Measurements from ENCODE around the gene ARHGDIA. TPM values are rescaled to one million over a fixed set of nuclear protein-coding genes. Genes with fewer than 3 reads are reported as not detected.

Gene ARHGDIA
- total RNA-seq, 2 experiments from 2014 or later = 693 to 725 TPM

GRCh38 chr17:81902653-81903414 is 31.7 kb upstream of the ARHGDIA start:
- ATAC-seq (peak; percentile 43), DNase-seq (no peak)
- Mint-ChIP-seq H3K9me3 (ENCODE audit: low read depth) (no peaks in the 10 kb centered on the region), H3K4me1 (peaks cover 4% of the 10 kb centered on the region), H3K36me3 (peaks cover 10% of the 10 kb centered on the region), H3K4me3 (no peak overlapping the region), H3K27ac (no peak overlapping the region), H3K27me3 (peaks cover 10% of the 10 kb centered on the region)
- CTCF ChIA-PET = interaction anchor here (1.4 kb wide), 1 partner anchor 11 kb away, joined by 5 read pairs; the partner anchor contains the start of gene ANAPC11

GRCh38 chr17:81902023-81902652 is 31.0 kb upstream of the ARHGDIA start, which contains the start of gene NPB:
TSS of gene NPB (plus strand) at chr17:81902238. CDS start at chr17:81902278, 40 bp downstream.
- Mint-ChIP-seq H3K4me3 (no peak within 1 kb of the TSS), H3K27me3 (peaks cover 10% of the 10 kb centered on the region), H3K4me1 (peaks cover 4% of the 10 kb centered on the region), H3K36me3 (peaks cover 10% of the 10 kb centered on the region), H3K27ac (no peak within 1 kb of the TSS), H3K9me3 (ENCODE audit: low read depth) (no peaks in the 10 kb centered on the region)
- DNase-seq = no peak
- CTCF ChIA-PET = interaction anchor here (1.4 kb wide), 1 partner anchor 10 kb away, joined by 5 read pairs; the partner anchor contains the start of gene ANAPC11
- peak; percentile 59 for ATAC-seq

GRCh38 chr17:81901167-81902022 is 30.3 kb upstream of the ARHGDIA start:
- DNase-seq (no peak), ATAC-seq (peak; percentile 11)
- CTCF ChIA-PET = no interaction called here
- Mint-ChIP-seq H3K27ac (no peak overlapping the region), H3K4me1 (peaks cover 4% of the 10 kb centered on the region), H3K27me3 (peaks cover 10% of the 10 kb centered on the region), H3K9me3 (ENCODE audit: low read depth) (no peaks in the 10 kb centered on the region), H3K36me3 (peaks cover 10% of the 10 kb centered on the region), H3K4me3 (no peak overlapping the region)

GRCh38 chr17:81900181-81900820 is 29.2 kb upstream of the ARHGDIA start:
- CTCF ChIA-PET = no interaction called here
- Mint-ChIP-seq H3K9me3 (ENCODE audit: low read depth) (no peaks in the 10 kb centered on the region), H3K4me1 (peaks cover 4% of the 10 kb centered on the region), H3K36me3 (peaks cover 13% of the 10 kb centered on the region), H3K27me3 (peaks cover 10% of the 10 kb centered on the region), H3K27ac (no peak overlapping the region), H3K4me3 (no peak overlapping the region)
- DNase-seq (no peak), ATAC-seq (no peak)

GRCh38 chr17:81899514-81900166 is 28.5 kb upstream of the ARHGDIA start:
- peaks cover 4% of the 10 kb centered on the region for H3K4me1 Mint-ChIP-seq
- CTCF ChIA-PET = no interaction called here

GRCh38 chr17:81898885-81899284 is 27.7 kb upstream of the ARHGDIA start:
- no peak overlapping the region for H3K4me3 Mint-ChIP-seq
- peaks cover 10% of the 10 kb centered on the region for H3K27me3 Mint-ChIP-seq
- no peak overlapping the region for H3K27ac Mint-ChIP-seq
- ATAC-seq (no peak), DNase-seq (no peak)
- peaks cover 16% of the 10 kb centered on the region for H3K36me3 Mint-ChIP-seq
- no peaks in the 10 kb centered on the region for H3K9me3 Mint-ChIP-seq (ENCODE audit: low read depth)
- CTCF ChIA-PET = no interaction called here
- H3K4me1 Mint-ChIP-seq = peaks cover 4% of the 10 kb centered on the region

More at GRCh38 chr17:81899514-81900166, 28.5 kb upstream of the ARHGDIA start:
- no peak for ATAC-seq
- H3K27me3 Mint-ChIP-seq = peaks cover 10% of the 10 kb centered on the region
- no peak overlapping the region for H3K27ac Mint-ChIP-seq
- H3K9me3 Mint-ChIP-seq (ENCODE audit: low read depth) = no peaks in the 10 kb centered on the region
- H3K4me3 Mint-ChIP-seq = no peak overlapping the region
- H3K36me3 Mint-ChIP-seq = peaks cover 14% of the 10 kb centered on the region
- no peak for DNase-seq

- no peak overlapping the region for H3K27ac Mint-ChIP-seq
- CTCF ChIA-PET = interaction anchor here (1.1 kb wide), 1 partner anchor 11 kb away, joined by 3 read pairs; no protein-coding TSS in a partner anchor
- no peak overlapping the region for H3K4me3 Mint-ChIP-seq
- H3K27me3 Mint-ChIP-seq = peaks cover 10% of the 10 kb centered on the region
- ATAC-seq (no peak), DNase-seq (no peak)
- H3K36me3 Mint-ChIP-seq = peaks cover 17% of the 10 kb centered on the region
- peaks cover 7% of the 10 kb centered on the region for H3K4me1 Mint-ChIP-seq
- H3K9me3 Mint-ChIP-seq (ENCODE audit: low read depth) = no peaks in the 10 kb centered on the region
Observed at GRCh38 chr17:81898029-81898866, 27.1 kb upstream of the ARHGDIA start.

- no peak overlapping the region for H3K27ac Mint-ChIP-seq
- no peak for ATAC-seq
- peaks cover 11% of the 10 kb centered on the region for H3K4me1 Mint-ChIP-seq
- no peaks in the 10 kb centered on the region for H3K27me3 Mint-ChIP-seq
- H3K36me3 Mint-ChIP-seq = peaks cover 19% of the 10 kb centered on the region
- CTCF ChIA-PET = no interaction called here
- H3K4me3 Mint-ChIP-seq = no peak overlapping the region
- no peak for DNase-seq
- H3K9me3 Mint-ChIP-seq (ENCODE audit: low read depth) = no peaks in the 10 kb centered on the region
Observed at GRCh38 chr17:81895400-81895799, 24.3 kb upstream of the ARHGDIA start.

GRCh38 chr17:81891303-81891552 is 20.1 kb upstream of the ARHGDIA start:
- Mint-ChIP-seq H3K4me1 (peaks cover 38% of the 10 kb centered on the region), H3K4me3 (peak overlapping the region; percentile 94), H3K36me3 (peaks cover 44% of the 10 kb centered on the region), H3K9me3 (ENCODE audit: low read depth) (no peaks in the 10 kb centered on the region), H3K27ac (peak overlapping the region; percentile 98), H3K27me3 (no peaks in the 10 kb centered on the region)
- CTCF ChIA-PET = interaction anchor here (0.7 kb wide), 1 partner anchor 21 kb away, joined by 4 read pairs; the partner anchor contains the start of gene ARHGDIA
- ATAC-seq (peak; percentile 20), DNase-seq (no peak)

GRCh38 chr17:81890447-81891302 is 19.5 kb upstream of the ARHGDIA start:
- DNase-seq = no peak

GRCh38 chr17:81889602-81890001 is 18.5 kb upstream of the ARHGDIA start:
- Mint-ChIP-seq H3K36me3 (peaks cover 47% of the 10 kb centered on the region), H3K9me3 (ENCODE audit: low read depth) (no peaks in the 10 kb centered on the region), H3K27ac (peak overlapping the region; percentile 63), H3K4me1 (peaks cover 38% of the 10 kb centered on the region), H3K27me3 (no peaks in the 10 kb centered on the region), H3K4me3 (peak overlapping the region; percentile 86)
- CTCF ChIA-PET = interaction anchor here (0.8 to 1.2 kb wide), 3 partner anchors 11 to 20 kb away, joined by 3 read pairs; no protein-coding TSS in a partner anchor
- DNase-seq = no peak
- ATAC-seq = no peak

More at GRCh38 chr17:81890447-81891302, 19.5 kb upstream of the ARHGDIA start:
- CTCF ChIA-PET = interaction anchor here (0.7 to 1.2 kb wide), 4 partner anchors 12 to 36 kb away, joined by 3 to 6 read pairs (median 4); partner anchors contain the start of gene ARHGDIA
- H3K36me3 Mint-ChIP-seq = peaks cover 47% of the 10 kb centered on the region
- H3K9me3 Mint-ChIP-seq (ENCODE audit: low read depth) = no peaks in the 10 kb centered on the region
- H3K27ac Mint-ChIP-seq = peak overlapping the region; percentile 96
- peak overlapping the region; percentile 86 for H3K4me3 Mint-ChIP-seq
- H3K27me3 Mint-ChIP-seq = no peaks in the 10 kb centered on the region
- ATAC-seq = peak; percentile 5
- peaks cover 38% of the 10 kb centered on the region for H3K4me1 Mint-ChIP-seq
